GM18907 (cell line): Measurements from ENCODE around the gene LPCAT3.
A peak's percentile ranks its signal among the peaks of the same experiment; 100 is the strongest.

Source experiments
- ATAC-seq: cut with Tn5 transposase; IDR thresholded peaks from one replicate; pipeline ENCODE4 v1.9.1; 2021; ENCODE audit warnings: mild to moderate bottlenecking, moderate library complexity; ENCODE audit not compliant: unreplicated experiment

The LPCAT3 gene

DNA sequence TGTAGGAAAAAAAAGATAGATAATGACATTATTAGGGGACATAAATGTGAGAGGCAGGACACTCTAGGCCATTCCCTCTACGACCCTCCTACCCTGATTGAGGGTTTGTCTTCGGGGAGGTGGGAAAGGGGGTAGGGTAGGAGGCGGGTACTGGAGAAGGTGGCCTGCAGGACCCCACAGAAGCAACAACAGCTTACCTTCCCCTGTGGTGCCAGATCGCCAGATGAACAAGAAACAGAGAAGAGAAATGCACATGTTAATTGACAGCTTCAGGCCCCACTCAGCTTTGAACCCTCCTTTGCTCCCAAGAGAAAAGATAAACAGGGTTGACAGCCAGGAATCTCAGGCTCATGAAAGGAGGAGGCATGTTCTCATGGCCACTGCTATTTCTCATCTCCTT is 52.6 kb downstream of the LPCAT3 start:
- no peak for ATAC-seq

DNA sequence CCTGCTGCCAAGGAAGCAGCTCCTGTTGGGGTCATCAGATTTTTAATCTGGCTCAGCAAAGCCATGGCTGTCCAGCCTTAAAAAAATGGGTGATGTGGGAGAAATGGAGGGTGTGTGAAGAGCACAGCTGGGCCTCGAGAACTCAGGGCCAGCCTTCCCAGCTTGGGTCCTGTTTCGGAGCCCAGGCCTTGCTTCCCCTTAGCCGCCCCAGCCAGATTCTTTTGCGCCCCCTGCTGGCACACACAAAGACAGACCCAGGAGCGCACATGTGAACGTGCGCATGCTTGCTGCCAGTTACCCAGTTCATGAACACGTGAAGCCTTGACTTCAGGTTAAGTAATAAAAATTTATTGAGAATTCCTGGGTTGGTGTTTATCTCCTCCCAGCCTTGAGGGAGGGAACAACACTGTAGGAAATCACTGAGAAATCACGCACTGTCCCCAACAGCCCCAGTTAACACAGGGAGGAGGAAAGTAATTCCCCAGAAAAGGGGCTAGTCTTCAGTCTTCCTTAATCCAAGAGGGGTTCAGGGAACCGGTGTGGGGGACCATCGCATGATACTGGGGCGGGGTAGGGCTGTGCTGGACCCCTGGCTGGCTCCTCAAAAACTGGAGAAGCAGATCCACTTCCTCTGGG is 53.1 kb downstream of the LPCAT3 start:
- ATAC-seq = peak; percentile 41

DNA sequence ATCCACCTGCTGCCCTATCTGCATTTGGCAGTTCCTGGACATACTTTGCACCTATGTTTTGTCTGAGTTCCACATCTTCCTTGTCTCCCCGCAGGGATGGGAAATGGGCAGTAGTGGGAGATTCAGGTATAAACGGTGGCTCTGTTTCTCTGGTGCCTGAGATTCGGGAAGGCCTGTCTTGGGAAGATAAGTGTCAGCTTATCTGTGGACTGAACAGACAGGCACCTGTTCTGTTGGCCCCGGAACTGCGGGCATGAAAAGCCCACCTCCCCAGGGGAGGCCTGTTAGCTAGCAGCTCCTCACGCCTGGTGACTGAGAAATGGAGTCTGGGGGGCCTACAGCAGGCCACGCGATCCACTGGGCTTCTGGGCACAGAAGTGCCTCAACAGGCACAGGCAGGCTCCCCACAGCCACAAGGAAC is 53.7 kb downstream of the LPCAT3 start:
- no peak for ATAC-seq

DNA sequence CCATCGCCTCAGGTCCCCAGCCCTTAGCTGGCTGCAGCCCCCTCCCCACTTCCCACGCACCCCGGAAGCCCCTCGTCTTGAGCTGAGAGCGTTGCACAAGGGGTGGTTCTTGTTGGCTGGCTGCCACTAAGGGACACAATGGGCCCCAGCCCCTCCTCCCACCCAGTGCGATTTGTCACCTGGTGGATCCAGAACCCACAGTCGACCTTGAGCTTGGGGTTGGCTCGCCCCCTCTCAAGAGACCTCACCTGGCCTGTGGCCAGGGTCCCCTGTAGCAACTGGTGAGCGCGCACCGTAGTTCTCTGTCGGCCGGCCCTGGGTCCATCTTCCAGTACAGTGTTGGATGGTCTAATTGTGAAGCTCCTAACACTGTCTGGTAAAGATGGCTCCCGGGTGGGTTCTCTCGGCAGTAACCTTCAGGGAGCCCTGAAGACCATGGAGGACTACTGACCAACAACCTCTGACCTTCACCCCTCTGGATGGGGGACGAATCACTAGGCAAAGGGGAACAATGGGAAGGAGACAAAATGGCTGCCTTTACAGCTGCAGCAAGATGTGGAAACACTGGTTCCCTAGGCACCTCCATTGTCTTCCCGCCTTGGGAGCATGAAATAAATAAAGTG is 54.4 kb downstream of the LPCAT3 start:
- ATAC-seq = no peak

DNA sequence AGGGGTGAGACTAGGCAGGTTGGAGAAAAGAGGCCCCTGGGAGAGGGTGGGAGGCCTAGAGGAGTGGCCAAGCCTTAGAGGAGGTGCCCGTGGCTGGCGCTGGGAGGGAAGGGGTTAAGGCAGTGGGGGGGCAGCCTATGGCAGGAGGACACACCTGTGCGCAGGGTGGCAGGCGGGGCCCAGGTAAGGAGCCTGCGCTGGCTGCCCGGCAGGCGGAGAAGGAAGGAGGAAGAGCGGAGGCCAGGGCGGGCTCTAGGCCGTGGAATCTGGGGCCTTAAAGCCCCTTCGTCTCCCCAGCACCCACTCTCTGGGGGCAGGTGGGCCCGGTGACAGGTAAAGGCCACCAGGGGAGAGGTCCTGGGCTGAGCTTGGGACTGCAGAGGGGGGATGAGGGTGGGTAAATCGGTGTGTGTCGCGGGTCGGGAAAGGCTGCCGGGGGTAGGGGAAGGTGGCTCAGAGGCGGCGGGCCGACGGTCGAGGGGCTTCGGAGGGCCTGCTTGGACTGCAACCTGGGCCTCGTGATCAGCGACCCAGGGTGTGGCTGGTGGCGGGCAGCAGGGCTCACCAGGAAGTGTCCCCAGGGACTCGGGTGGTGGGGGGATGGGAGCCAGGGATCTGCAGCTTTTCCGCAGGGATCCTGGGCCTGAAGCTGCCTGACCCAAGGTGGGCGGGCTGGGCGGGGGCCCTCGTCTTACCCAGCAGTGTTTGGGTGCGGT is 55.1 kb downstream of the LPCAT3 start:
- ATAC-seq = no peak

DNA sequence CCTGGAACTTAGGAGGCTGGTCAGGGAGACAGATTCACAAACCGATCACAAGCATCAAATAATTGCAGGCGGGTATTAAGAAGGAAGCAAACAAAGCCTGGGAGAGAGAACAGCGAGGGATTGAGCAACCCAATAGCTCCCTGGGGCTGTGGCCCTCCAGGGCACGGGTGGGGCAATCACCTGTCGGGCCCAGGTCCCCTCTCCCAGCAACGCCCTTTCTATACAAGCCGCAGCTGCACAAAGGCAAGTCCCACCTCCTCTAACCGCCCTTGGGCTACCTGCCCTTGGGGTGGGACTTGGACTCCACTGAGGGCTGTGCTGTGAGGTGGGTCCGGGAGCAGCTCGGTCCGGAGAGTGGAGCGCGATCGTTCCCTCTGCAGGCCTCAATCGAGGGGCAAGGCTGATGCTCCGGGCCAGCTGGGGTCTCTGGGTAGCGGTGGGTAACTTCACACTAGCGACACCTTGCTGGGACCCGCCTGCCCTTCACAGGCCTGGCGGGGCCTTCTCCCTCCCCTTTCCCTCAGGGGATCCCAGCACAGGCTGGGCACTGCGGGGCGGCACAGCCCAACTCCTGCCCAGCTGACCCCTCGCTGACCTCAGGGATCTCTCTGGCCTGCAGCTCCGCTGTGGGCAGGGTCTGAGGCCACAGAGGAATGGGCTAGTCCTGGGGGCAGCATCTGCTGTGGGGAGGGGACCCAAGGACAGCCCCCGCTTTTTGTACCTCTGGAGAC is 55.8 kb downstream of the LPCAT3 start:
- no peak for ATAC-seq

DNA sequence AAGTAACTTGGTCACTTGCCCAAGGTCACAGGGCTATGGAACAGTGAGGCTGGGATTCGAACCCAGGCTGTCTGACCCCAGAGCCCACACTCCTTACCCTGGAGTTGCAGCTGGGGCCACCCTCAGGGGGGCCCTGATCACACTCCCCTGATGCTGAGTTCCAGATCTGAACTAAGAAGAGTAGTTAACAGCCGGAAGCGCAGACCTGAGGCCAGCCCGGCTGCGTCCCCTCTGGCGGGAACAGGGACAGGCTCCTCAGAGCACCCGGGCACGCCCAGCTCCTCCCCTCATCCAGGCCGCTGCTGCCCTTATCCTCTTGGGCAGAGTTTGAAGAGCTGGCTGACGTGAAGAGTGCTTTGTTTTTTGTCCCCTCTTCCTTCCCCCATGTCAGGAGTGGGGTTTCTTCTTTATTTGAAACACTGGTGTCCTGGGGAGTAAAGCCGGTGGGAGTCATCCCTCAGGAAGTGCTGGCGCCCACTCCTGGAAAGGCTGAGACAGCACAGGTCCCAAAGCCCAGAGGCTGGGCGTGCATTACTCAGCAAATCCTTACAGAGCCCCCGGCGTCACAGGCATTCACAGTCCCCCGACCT is 56.5 kb downstream of the LPCAT3 start:
- ATAC-seq = no peak

DNA sequence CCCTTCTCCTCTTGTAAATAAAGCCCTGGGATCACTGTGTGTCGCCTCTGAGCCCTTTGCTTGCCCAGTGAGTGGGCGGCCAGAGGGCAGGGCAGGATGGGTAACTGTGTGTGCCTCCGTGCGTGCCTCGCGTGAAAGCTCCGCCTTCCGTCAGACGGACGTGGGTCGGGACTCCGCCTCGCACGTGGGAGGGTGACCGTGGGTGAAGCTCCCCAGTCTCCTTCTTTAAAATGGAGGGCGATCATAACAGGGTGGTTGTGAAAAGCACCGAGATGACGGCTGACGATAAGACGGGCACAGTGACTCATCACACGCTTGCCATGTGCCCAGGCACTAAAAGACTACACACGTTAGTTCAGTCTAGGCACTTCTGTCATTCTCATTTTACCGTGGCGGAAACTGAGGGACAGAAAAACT is 57.0 kb downstream of the LPCAT3 start:
- no peak for ATAC-seq

DNA sequence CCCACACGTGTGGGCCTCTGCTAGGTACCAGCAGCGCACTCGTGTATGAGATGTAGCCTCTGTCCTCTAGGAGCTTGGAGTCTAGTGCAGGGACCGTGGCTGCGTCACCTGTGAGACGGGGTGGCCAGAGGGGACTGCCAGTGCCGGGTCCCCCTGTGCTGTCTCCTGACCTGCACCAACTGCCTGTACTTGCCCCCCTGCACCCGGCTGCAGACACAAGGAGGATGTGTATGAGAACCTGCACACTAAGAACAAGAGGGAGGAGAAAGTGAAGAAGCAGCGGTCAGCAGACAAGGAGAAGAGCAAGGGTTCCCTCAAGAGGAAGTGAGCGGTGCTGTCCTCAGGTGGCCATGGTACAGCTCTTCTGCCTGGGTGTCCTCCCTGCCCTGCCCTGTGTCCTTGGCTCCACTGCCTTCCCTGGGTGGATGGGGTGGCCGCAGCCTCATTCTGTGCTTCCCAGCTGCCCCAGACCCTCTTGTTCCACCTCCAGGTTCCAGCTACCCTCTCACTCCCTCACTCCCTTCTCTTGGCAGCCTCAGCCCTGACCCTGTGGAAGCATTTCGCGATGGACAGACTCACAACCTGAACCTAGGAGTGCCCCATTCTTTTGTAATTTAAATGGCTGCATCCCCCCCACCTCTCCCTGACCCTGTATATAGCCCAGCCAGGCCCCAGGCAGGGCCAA is 57.5 kb downstream of the LPCAT3 start:
- ATAC-seq = no peak

DNA sequence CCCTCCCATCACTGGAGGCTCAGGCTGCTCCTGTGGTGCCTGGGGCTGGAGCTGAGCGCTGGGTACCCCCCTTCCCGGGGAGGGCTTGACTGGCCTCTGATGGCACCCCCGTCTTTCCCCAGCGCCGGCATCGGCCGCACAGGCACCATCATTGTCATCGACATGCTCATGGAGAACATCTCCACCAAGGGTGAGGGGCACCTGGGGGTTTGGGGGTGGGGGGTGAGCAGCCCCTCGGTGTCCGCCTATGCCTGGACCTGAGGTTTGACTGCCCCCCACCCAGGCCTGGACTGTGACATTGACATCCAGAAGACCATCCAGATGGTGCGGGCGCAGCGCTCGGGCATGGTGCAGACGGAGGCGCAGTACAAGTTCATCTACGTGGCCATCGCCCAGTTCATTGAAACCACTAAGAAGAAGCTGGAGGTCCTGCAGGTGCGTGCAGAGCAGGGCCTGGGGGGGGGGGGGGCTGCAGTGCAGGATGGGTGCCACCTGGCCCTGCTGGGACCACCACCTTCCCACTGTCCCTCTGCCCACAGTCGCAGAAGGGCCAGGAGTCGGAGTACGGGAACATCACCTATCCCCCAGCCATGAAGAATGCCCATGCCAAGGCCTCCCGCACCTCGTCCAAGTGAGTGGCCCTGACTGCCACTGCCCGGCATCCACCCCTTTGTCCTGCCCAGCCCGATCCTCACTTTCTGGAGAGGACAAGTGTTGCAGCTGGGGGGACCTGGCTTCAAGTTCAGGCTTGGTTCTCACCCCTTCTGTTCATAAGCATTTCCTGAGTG is 58.3 kb downstream of the LPCAT3 start:
- ATAC-seq = no peak

DNA sequence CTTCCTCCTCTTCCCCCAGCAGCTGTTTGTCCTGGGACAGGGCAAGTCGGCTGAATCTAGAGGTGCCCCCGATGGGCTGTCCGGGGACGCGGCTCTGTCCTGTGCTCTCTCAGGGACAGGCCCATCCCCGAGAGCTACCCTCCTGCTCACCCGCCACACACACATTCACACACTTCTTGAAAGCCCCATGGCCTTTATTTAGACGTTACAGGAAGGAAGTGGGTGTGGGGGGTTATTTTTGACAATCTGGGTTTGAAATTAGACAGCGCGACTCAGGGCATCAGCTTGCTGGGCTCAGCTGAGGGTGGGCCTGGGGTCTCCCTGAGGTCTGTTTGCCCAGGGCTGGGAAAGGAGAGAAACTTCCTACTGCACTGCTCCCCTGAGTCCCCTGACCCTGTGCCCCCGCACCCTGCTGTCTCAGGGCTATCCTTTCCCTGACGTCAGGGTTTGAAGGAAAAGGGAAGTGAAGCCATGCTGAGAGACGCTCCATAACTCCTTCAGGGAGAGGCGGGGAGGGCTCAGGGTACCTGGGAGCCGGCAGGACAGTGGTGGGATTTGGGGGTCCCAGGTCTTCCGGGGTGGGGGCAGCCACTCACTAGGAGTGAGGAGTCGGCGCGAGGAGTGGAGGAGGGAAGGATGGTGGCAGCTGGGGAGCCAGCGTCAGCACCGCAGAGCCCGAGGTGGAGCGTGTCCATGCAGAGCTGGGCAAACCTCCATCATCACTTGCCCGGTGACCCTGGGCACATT is 59.0 kb downstream of the LPCAT3 start:
- peak; percentile 56 for ATAC-seq

DNA sequence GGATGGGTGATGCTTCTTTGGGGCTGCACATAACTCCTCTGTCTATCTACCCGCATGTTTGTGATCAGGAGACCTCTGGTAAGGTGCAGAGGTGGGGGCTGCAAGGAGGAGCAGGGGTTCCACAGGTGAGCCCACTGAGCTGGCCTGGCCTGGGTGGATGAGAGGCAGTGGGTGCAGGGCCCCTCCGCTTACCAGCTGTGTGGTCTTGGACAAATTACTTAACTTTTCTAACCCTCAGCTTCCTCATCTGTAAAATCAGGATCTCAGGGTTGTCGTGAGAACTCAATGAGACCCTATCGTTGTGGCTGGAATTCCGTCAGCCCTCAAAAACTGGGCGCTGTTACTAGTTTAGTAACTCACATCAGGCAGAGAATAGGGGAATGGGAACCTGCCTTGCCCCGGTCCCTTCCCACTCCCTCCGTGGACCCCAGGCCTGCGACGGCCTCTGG is 59.6 kb downstream of the LPCAT3 start:
- ATAC-seq = no peak

DNA sequence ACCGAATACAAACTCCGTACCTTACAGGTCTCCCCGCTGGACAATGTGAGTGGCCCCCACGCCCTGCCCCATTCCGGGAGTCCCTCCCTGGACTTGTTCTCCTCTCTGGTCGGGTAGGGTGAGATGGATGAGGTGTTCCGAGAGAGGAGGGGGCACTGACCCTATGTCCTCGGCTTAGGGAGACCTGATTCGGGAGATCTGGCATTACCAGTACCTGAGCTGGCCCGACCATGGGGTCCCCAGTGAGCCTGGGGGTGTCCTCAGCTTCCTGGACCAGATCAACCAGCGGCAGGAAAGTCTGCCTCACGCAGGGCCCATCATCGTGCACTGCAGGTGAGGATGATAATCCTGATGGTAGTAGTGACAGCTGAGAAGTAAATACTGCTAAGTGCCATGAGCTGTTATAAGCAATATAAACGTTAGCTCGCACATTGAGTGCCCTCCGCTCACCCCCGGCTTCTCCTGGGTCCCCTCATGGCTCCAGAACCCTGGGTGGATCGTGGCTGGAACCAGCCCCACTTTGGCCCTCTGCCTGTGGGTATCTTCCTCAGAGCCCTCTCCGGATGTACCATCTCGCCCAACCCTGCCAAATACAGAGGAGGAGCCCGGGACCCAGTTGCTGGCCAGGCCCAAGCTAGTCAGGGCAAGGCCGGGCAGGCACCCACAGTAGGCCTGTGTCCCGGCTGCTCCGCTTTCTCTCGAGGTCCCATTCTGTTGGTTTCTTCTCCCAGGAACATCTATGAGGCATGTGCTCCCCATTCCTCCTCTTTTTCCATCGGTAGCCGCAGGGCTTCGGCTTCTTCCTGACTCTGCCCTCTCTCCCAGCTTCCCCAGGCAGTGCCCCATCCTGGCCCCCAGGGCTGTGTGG is 60.3 kb downstream of the LPCAT3 start:
- ATAC-seq = no peak

DNA sequence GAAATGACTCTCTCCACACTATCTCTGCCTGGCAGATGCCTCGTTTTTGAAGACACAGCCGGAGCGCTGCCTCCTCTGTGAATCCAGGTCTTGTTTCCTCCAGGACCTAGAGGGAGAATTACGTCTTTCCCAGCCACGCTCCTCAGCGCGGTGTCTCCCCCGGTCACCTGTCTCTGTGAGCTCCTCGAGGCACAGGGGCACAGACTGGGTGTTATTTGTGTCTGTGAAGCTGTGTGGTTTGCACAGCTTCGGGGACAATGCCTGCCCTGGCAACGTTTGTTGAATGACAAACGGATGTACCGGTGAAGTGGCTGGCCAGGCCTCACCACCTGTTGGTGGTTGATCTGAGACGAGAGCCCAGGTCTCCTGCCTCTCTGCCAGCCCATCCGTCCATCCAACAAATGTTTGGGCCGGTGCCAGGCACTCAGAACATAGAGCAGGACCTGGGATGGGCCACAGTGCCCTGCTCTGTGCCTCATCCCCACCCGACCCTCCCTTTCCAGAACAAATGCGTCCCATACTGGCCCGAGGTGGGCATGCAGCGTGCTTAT is 61.0 kb downstream of the LPCAT3 start:
- no peak for ATAC-seq

DNA sequence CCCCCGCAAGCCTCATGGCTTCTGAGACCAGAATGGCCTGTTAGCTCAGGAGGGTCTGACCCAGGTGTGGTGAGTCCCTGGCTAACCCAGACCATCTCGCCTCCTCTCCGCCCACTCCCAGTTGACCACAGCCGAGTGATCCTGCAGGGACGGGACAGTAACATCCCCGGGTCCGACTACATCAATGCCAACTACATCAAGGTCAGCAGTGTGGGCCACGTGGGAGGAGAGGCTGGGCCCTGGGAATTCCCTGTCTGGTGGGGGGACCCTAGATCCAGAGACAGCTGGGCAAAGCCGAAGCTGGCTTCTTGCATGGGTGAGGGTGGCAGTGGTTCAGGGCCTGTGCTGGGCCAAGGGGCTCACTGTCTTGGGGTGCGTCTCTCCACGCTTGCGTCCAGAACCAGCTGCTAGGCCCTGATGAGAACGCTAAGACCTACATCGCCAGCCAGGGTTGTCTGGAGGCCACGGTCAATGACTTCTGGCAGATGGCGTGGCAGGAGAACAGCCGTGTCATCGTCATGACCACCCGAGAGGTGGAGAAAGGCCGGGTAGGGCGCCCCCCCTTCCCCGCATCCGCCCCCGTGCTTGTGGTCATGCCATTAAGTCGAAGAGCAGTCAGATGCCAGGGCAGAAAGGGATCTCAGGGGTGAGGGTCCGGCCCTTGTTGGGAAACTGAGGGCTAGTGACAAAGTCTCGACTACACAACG is 62.1 kb downstream of the LPCAT3 start:
- no peak for ATAC-seq

DNA sequence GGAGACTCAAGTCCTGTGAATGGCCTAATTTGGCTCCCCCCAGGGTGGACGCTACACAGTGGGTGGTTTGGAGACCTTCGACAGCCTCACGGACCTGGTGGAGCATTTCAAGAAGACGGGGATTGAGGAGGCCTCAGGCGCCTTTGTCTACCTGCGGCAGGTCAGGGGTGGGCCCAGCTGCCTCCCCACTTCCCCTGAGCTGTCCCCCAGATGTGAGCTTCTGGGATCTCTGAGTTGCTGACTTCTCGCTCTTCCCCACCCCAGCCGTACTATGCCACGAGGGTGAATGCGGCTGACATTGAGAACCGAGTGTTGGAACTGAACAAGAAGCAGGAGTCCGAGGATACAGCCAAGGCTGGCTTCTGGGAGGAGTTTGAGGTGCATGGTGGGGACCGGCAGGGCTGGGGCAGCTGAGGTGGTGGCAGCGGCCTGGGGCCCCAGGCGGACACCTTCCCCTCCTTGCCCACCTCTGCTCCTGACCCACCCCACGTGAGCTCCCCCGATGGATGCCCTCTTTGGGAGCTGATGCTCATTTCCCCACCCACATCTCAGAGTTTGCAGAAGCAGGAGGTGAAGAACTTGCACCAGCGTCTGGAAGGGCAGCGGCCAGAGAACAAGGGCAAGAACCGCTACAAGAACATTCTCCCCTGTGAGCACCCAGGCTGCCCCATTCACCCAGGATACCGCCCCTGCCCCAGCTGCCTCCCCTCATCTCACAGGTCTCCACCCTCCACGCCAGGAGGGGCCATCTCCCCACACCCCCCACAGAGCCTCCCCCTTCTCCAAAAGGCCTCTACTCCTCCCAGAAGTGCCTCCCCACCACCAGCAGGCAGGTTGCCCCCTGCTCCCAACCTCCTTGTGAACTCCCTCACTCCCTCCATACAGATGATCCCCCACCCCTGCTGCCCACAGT is 62.9 kb downstream of the LPCAT3 start:
- no peak for ATAC-seq
